ENCODE data around the gene TRIM54.

The TRIM54 gene

DNA sequence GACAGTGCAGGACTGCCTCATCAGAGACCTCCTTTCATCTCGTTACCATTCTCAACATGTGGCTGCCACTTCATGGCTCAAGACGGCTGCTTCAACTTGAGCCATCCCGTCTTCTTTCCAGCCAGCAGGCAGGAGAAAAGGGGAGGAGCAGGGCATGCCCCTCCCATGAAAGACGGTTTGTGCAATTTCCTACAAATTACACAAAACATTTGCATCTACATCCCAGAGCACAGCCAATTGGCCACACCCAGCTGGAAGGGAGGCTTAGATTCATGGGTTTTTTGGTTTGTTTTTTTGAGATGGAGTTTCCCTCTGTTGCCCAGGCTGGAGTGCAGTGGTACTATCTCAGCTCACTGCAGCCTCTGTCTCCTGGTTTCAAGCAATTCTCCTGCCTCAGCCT is 14.3 kb downstream of the TRIM54 start:
- Histone ChIP-seq H3K4me3 (ENCODE audit: low read depth, low read length) (no peak overlapping the region), H3K27ac (ENCODE audit: extremely low read depth, low read depth, low read length) (no peak overlapping the region), H3K4me1 (ENCODE audit: control insufficient read depth, insufficient read depth, low read length) (peaks cover 13% of the 10 kb centered on the region), H3K9me3 (ENCODE audit: control insufficient read depth, insufficient read depth, low read depth, low read length) (no peaks in the 10 kb centered on the region), H3K36me3 (ENCODE audit: control insufficient read depth in 2 of 2, insufficient read depth in 1 of 2, low read length in 2 of 2) (no peaks in the 10 kb centered on the region)
- TF ChIP-seq ZNF350 (tag by site-specific recombination; IDR thresholded peaks at IDR 0.05), result no peak
- TF ChIP-seq ZNF184 (tag by site-specific recombination; IDR thresholded peaks at IDR 0.05), result no peak
- TF ChIP-seq ZNF404 (tag by site-specific recombination; IDR thresholded peaks at IDR 0.05), result no peak
- no peak for TF ChIP-seq ZNF701 (tag by site-specific recombination; IDR thresholded peaks at IDR 0.05)
- TF ChIP-seq ZNF16 (tag by site-specific recombination; IDR thresholded peaks at IDR 0.05; ENCODE audit: low read depth), result no peak
- TF ChIP-seq ZNF324 (tag by site-specific recombination; IDR thresholded peaks at IDR 0.05), result no peak
- TF ChIP-seq TRIM28 (IDR thresholded peaks at IDR 0.05; ENCODE audit: borderline replicate concordance, low read length), result no peak
- TF ChIP-seq ZNF274 (IDR thresholded peaks at IDR 0.05; ENCODE audit: low read length), result no peak
- no peak for TF ChIP-seq ZNF274 (tag by site-specific recombination; IDR thresholded peaks at IDR 0.05; ENCODE audit: borderline replicate concordance)
- POLR2A ChIA-PET, result no interaction called here
- CTCF ChIA-PET, result interaction anchor here (0.6 to 17.4 kb wide), 2 partner anchors 14 to 50 kb away, joined by 3 to 211 read pairs; partner anchors contain the start of gene TRIM54

DNA sequence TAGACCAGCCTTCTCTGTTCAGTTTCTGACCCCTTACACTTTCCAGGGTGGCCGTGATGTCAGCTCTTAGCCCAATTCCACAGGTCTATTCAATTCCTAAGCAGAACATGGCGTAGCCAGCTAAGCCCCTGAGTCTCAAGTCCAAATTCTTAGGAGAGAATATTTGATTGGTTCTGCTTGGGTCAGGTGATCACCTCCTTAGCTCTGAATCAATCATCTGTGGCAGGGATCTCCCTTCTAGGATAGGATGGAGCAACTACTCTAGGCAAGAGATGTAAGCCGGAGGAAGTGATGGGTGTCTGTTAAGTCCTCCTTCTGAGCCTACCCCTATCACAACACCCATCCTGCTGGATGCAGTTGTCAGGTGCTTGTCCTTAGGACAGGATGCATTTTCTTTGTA is 15.0 kb downstream of the TRIM54 start:
- ChIA-PET POLR2A (no interaction called here), CTCF (interaction anchor here (0.6 to 17.4 kb wide), 2 partner anchors 15 to 72 kb away, joined by 6 to 211 read pairs; partner anchors contain the start of gene TRIM54)
- H3K4me3 ChIP-seq (ENCODE audit: low read depth, low read length), result no peak overlapping the region
- TF ChIP-seq SCRT1 (tag by site-specific recombination; IDR thresholded peaks at IDR 0.05; ENCODE audit: borderline replicate concordance), result no peak
- H3K9me3 ChIP-seq (ENCODE audit: control insufficient read depth, insufficient read depth, low read depth, low read length), result no peaks in the 10 kb centered on the region
- no peak overlapping the region for H3K27ac ChIP-seq (ENCODE audit: extremely low read depth, low read depth, low read length)
- H3K36me3 ChIP-seq (ENCODE audit: control insufficient read depth in 2 of 2, insufficient read depth in 1 of 2, low read length in 2 of 2), result no peaks in the 10 kb centered on the region
- H3K4me1 ChIP-seq (ENCODE audit: control insufficient read depth, insufficient read depth, low read length), result peaks cover 13% of the 10 kb centered on the region

- Histone ChIP-seq H3K9me3 (ENCODE audit: control insufficient read depth, insufficient read depth, low read depth, low read length) (no peaks in the 10 kb centered on the region), H3K36me3 (ENCODE audit: control insufficient read depth in 2 of 2, insufficient read depth in 1 of 2, low read length in 2 of 2) (no peaks in the 10 kb centered on the region), H3K4me1 (ENCODE audit: control insufficient read depth, insufficient read depth, low read length) (peaks cover 2% of the 10 kb centered on the region; the same call in 1 of the 2 replicates), H3K27ac (ENCODE audit: extremely low read depth, low read depth, low read length) (no peak overlapping the region), H3K4me3 (ENCODE audit: low read depth, low read length) (no peak overlapping the region)
- ChIA-PET POLR2A (no interaction called here), CTCF (interaction anchor here (1.4 to 17.4 kb wide), 2 partner anchors 16 to 33 kb away, joined by 5 to 211 read pairs; partner anchors contain the start of gene TRIM54)
- no peak for TF ChIP-seq ZNF354C (tag by site-specific recombination; IDR thresholded peaks at IDR 0.05; ENCODE audit: borderline replicate concordance, low read depth)
- no peak for TF ChIP-seq ZFP37 (tag by site-specific recombination; IDR thresholded peaks at IDR 0.05)
- TF ChIP-seq, protein P1, sequence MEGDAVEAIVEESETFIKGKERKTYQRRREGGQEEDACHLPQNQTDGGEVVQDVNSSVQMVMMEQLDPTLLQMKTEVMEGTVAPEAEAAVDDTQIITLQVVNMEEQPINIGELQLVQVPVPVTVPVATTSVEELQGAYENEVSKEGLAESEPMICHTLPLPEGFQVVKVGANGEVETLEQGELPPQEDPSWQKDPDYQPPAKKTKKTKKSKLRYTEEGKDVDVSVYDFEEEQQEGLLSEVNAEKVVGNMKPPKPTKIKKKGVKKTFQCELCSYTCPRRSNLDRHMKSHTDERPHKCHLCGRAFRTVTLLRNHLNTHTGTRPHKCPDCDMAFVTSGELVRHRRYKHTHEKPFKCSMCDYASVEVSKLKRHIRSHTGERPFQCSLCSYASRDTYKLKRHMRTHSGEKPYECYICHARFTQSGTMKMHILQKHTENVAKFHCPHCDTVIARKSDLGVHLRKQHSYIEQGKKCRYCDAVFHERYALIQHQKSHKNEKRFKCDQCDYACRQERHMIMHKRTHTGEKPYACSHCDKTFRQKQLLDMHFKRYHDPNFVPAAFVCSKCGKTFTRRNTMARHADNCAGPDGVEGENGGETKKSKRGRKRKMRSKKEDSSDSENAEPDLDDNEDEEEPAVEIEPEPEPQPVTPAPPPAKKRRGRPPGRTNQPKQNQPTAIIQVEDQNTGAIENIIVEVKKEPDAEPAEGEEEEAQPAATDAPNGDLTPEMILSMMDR (tag by site-specific recombination; IDR thresholded peaks at IDR 0.05), result no peak
- TF ChIP-seq ZNF311 (tag by site-specific recombination; IDR thresholded peaks at IDR 0.05; ENCODE audit: borderline replicate concordance), result no peak
- TF ChIP-seq ZNF146 (tag by site-specific recombination; IDR thresholded peaks at IDR 0.05), result no peak
- TF ChIP-seq ZNF132 (tag by site-specific recombination; IDR thresholded peaks at IDR 0.05; ENCODE audit: borderline replicate concordance), result no peak
- no peak for TF ChIP-seq ZNF548 (tag by site-specific recombination; IDR thresholded peaks at IDR 0.05)
- TF ChIP-seq ZNF24 (tag by site-specific recombination; IDR thresholded peaks at IDR 0.05), result no peak
- no peak for TF ChIP-seq GLIS1 (tag by site-specific recombination; IDR thresholded peaks at IDR 0.05)
- TF ChIP-seq PRDM10 (tag by site-specific recombination; IDR thresholded peaks at IDR 0.05), result no peak
- no peak for TF ChIP-seq ZNF830 (tag by site-specific recombination; IDR thresholded peaks at IDR 0.05; ENCODE audit: low read depth)
- TF ChIP-seq ZNF660 (tag by site-specific recombination; IDR thresholded peaks at IDR 0.05), result no peak
- no peak for TF ChIP-seq GLIS2 (tag by site-specific recombination; IDR thresholded peaks at IDR 0.05)
- no peak for TF ChIP-seq ZNF366 (tag by site-specific recombination; conservative IDR thresholded peaks at IDR 0.05)
- no peak for TF ChIP-seq ZSCAN23 (tag by site-specific recombination; IDR thresholded peaks at IDR 0.05)
- TF ChIP-seq HIC1 (tag by site-specific recombination; IDR thresholded peaks at IDR 0.05), result no peak
Observed at GRCh38 chr2:27298391-27299080, 16.3 kb downstream of the TRIM54 start.
